SU-DHL-6 (cell line): ENCODE data around the gene BIN2.

Source experiments
- H2AFZ ChIP-seq: fragments of 200-600 bp; sonication (generic); 2 replicates; pipeline ENCODE4 v1.6.1; 2014; ENCODE audit warnings: low read depth, mild to moderate bottlenecking, moderate library complexity, mixed read lengths, antibody characterized with exemption, low read length; ENCODE audit not compliant: severe bottlenecking
- H3F3A ChIP-seq: fragments of 200-600 bp; shearing (Covaris generic); 2 replicates; pipeline ENCODE4 v1.6.0; 2016; ENCODE audit warnings: antibody characterized with exemption, mild to moderate bottlenecking; ENCODE audit not compliant: insufficient read depth
- H3K27ac ChIP-seq: fragments of 200-600 bp; sonication (generic); 2 replicates; pipeline ENCODE4 v1.5.1; 2016; ENCODE audit warnings: low read depth, mild to moderate bottlenecking, low read length, moderate library complexity, mixed read lengths
- H3K27me3 ChIP-seq: fragments of 200-600 bp; sonication (generic), shearing (Covaris generic); 2 replicates; pipeline ENCODE4 v1.6.0; 2014; ENCODE audit warnings: mild to moderate bottlenecking, low read length
- H3K36me3 ChIP-seq: fragments of 200-600 bp; sonication (generic); 2 replicates; pipeline ENCODE4 v1.6.1; 2014; ENCODE audit warnings: mild to moderate bottlenecking, low read length, mixed read lengths
- H3K4me2 ChIP-seq: fragments of 300-600, 200-600 bp; shearing (Covaris generic), sonication (generic); 2 replicates; pipeline ENCODE4 v1.6.0; 2014; ENCODE audit warnings: low read length, low read depth, mild to moderate bottlenecking; ENCODE audit not compliant: poor library complexity, severe bottlenecking
- H3K4me3 ChIP-seq: fragments of 200-600 bp; sonication (generic); 2 replicates; pipeline ENCODE4 v1.5.1; 2014; ENCODE audit warnings: antibody characterized with exemption, low read length, mild to moderate bottlenecking, mixed read lengths; ENCODE audit not compliant: insufficient read depth, poor library complexity, severe bottlenecking
- H3K79me2 ChIP-seq: fragments of 200-600 bp; sonication (generic); 2 replicates; pipeline ENCODE4 v1.6.1; 2014; ENCODE audit warnings: mild to moderate bottlenecking, low read length, moderate library complexity; ENCODE audit not compliant: insufficient read depth
- H3K9ac ChIP-seq: fragments of 200-600 bp; sonication (generic); 2 replicates; pipeline ENCODE4 v1.7.0; 2014; ENCODE audit warnings: mild to moderate bottlenecking, low read length
- H3K9me2 ChIP-seq: fragments of 200-600 bp; sonication (generic); replicated peaks from 2 replicates; pipeline ENCODE4 v1.6.1; 2014; ENCODE audit warnings: low read length; ENCODE audit not compliant: insufficient read depth
- H3K9me3 ChIP-seq: fragments of 200-600 bp; sonication (generic); 2 replicates; pipeline ENCODE4 v1.6.1; 2014; ENCODE audit warnings: low read length, mixed read lengths; ENCODE audit not compliant: insufficient read depth
- H4K20me1 ChIP-seq: fragments of 200-600 bp; sonication (generic); 2 replicates; pipeline ENCODE4 v1.6.1; 2014; ENCODE audit warnings: low read depth, mild to moderate bottlenecking, antibody characterized with exemption, low read length, moderate library complexity, mixed read lengths
- EZH2phosphoT487 ChIP-seq: fragments of 200-600 bp; sonication (generic), shearing (Covaris generic); conservative IDR thresholded peaks from 2 replicates; pipeline ENCODE4 v1.6.1; 2018; ENCODE audit warnings: mild to moderate bottlenecking, antibody characterized with exemption, low read length, moderate library complexity, mixed read lengths
- TF ChIP-seq, protein P1 (sequence below): fragments of 200-600 bp; sonication (generic); IDR thresholded peaks from one replicate; pipeline ENCODE4 v1.5.1; 2017; ENCODE audit warnings: antibody characterized with exemption, mild to moderate bottlenecking, low read length, moderate library complexity; ENCODE audit not compliant: insufficient read depth, poor library complexity, severe bottlenecking

The BIN2 gene

GRCh38 chr12:51371295-51371953 is 47.5 kb upstream of the BIN2 start:
- Histone ChIP-seq H2AFZ (no peak overlapping the region), H3K9me3 (no peaks in the 10 kb centered on the region), H3F3A (no peaks in the 10 kb centered on the region), H3K9ac (no peak overlapping the region), H3K4me2 (no peak overlapping the region), H3K9me2 (no peaks in the 10 kb centered on the region), H4K20me1 (no peaks in the 10 kb centered on the region), H3K79me2 (no peaks in the 10 kb centered on the region), H3K4me3 (no peak overlapping the region), H3K27me3 (no peaks in the 10 kb centered on the region), H3K36me3 (no peaks in the 10 kb centered on the region), H3K27ac (no peak overlapping the region)
- TF ChIP-seq EZH2phosphoT487, result no peak
- TF ChIP-seq, protein P1, sequence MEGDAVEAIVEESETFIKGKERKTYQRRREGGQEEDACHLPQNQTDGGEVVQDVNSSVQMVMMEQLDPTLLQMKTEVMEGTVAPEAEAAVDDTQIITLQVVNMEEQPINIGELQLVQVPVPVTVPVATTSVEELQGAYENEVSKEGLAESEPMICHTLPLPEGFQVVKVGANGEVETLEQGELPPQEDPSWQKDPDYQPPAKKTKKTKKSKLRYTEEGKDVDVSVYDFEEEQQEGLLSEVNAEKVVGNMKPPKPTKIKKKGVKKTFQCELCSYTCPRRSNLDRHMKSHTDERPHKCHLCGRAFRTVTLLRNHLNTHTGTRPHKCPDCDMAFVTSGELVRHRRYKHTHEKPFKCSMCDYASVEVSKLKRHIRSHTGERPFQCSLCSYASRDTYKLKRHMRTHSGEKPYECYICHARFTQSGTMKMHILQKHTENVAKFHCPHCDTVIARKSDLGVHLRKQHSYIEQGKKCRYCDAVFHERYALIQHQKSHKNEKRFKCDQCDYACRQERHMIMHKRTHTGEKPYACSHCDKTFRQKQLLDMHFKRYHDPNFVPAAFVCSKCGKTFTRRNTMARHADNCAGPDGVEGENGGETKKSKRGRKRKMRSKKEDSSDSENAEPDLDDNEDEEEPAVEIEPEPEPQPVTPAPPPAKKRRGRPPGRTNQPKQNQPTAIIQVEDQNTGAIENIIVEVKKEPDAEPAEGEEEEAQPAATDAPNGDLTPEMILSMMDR, result no peak

GRCh38 chr12:51370667-51371066 is 46.7 kb upstream of the BIN2 start:
- no peaks in the 10 kb centered on the region for H4K20me1 ChIP-seq
- H3K27ac ChIP-seq, result no peak overlapping the region
- H3K4me3 ChIP-seq, result no peak overlapping the region
- no peaks in the 10 kb centered on the region for H3K36me3 ChIP-seq
- H3K4me2 ChIP-seq, result no peak overlapping the region
- no peaks in the 10 kb centered on the region for H3K9me2 ChIP-seq
- H3K79me2 ChIP-seq, result no peaks in the 10 kb centered on the region
- no peak overlapping the region for H3K9ac ChIP-seq
- H2AFZ ChIP-seq, result no peak overlapping the region
- no peaks in the 10 kb centered on the region for H3K9me3 ChIP-seq
- H3F3A ChIP-seq, result no peaks in the 10 kb centered on the region
- no peaks in the 10 kb centered on the region for H3K27me3 ChIP-seq
- no peak for TF ChIP-seq EZH2phosphoT487
- TF ChIP-seq, protein P1, result no peak

DNA sequence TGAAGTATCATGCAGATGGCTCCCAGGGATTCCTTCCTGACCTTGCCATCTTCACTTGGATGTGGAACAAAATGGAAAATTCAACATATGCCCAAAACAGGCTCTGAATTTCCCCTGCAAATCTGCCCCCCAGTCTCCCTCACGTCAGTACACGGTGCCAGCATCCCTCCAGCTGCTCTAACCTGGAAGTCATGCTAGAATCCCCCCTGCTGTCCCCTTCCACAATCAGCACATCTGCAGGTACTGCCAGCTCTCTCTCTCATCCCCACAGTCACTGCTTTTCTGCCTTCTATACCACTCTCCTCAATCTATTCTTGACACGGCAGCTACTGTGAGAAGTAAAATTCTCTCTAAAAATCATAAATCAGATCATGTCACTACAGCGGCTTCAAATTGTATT is 45.6 kb upstream of the BIN2 start:
- TF ChIP-seq, protein P1, result no peak
- TF ChIP-seq EZH2phosphoT487, result no peak
- no peak overlapping the region for H3K9ac ChIP-seq
- H3K27ac ChIP-seq, result no peak overlapping the region
- H3K79me2 ChIP-seq, result no peaks in the 10 kb centered on the region
- H3K27me3 ChIP-seq, result no peaks in the 10 kb centered on the region
- H2AFZ ChIP-seq, result no peak overlapping the region
- H3K9me3 ChIP-seq, result no peaks in the 10 kb centered on the region
- no peaks in the 10 kb centered on the region for H4K20me1 ChIP-seq
- H3K4me2 ChIP-seq, result peak overlapping the region; percentile 3
- no peaks in the 10 kb centered on the region for H3F3A ChIP-seq
- H3K4me3 ChIP-seq, result no peak overlapping the region
- H3K36me3 ChIP-seq, result no peaks in the 10 kb centered on the region
- H3K9me2 ChIP-seq, result no peaks in the 10 kb centered on the region
